Activated naive CD4-positive, alpha-beta T cell treated with anti-CD3 and anti-CD28 coated beads, Interleukin-2, amount 50 U/mL, for 24 hours (primary cell): ENCODE measurements around the gene KCNK7.

ENCODE experiments used
- H3K27ac Mint-ChIP-seq: one replicate; pipeline ENCODE4 v1.8.0; 2021; ENCODE audit warnings: mild to moderate bottlenecking, mixed read lengths
- H3K27me3 Mint-ChIP-seq: one replicate; pipeline ENCODE4 v1.8.0; 2021; ENCODE audit warnings: mixed read lengths
- H3K36me3 Mint-ChIP-seq: one replicate; pipeline ENCODE4 v1.8.0; 2021; ENCODE audit warnings: mixed read lengths
- H3K4me1 Mint-ChIP-seq: one replicate; pipeline ENCODE4 v1.8.0; 2021; ENCODE audit warnings: mixed read lengths
- H3K4me3 Mint-ChIP-seq: one replicate; pipeline ENCODE4 v1.8.0; 2021; ENCODE audit warnings: mild to moderate bottlenecking, mixed read lengths
- H3K9me3 Mint-ChIP-seq: one replicate; pipeline ENCODE4 v1.8.0; 2021; ENCODE audit warnings: mixed read lengths

The KCNK7 gene

DNA sequence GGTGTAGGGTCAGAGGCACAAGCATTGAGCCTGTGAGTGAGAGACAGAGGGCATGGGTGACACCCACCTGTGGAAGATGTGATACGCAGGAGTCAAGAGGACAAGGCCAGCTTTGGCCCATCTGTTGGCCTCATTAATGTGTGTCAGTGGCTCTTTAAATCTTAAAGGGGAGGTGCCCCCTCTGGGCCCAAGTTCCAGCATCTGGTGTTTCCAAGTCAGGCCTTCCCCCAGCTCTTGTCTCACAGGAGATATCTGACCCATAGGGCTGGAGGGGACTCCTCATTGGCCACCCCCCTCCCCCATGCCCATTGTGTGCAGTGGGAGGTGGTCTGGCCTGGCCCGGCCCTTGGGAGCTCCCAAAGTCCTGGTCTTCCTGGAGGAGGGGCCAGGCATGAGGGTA lies 8.9 kb downstream of the KCNK7 start:
- H3K4me3 Mint-ChIP-seq, result no peak overlapping the region
- peaks cover 23% of the 10 kb centered on the region for H3K4me1 Mint-ChIP-seq
- H3K9me3 Mint-ChIP-seq, result no peaks in the 10 kb centered on the region
- no peaks in the 10 kb centered on the region for H3K36me3 Mint-ChIP-seq
- no peaks in the 10 kb centered on the region for H3K27me3 Mint-ChIP-seq
- H3K27ac Mint-ChIP-seq, result no peak overlapping the region

GRCh38 chr11:65586247-65586630 lies 9.4 kb downstream of the KCNK7 start:
- Mint-ChIP-seq H3K36me3 (no peaks in the 10 kb centered on the region), H3K27ac (no peak overlapping the region), H3K4me3 (no peak overlapping the region), H3K9me3 (no peaks in the 10 kb centered on the region), H3K27me3 (no peaks in the 10 kb centered on the region), H3K4me1 (peaks cover 23% of the 10 kb centered on the region)

GRCh38 chr11:65585396-65586246 lies 10.0 kb downstream of the KCNK7 start:
- H3K36me3 Mint-ChIP-seq, result no peaks in the 10 kb centered on the region
- peaks cover 23% of the 10 kb centered on the region for H3K4me1 Mint-ChIP-seq
- no peaks in the 10 kb centered on the region for H3K9me3 Mint-ChIP-seq
- H3K27me3 Mint-ChIP-seq, result no peaks in the 10 kb centered on the region
- no peak overlapping the region for H3K27ac Mint-ChIP-seq
- no peak overlapping the region for H3K4me3 Mint-ChIP-seq

DNA sequence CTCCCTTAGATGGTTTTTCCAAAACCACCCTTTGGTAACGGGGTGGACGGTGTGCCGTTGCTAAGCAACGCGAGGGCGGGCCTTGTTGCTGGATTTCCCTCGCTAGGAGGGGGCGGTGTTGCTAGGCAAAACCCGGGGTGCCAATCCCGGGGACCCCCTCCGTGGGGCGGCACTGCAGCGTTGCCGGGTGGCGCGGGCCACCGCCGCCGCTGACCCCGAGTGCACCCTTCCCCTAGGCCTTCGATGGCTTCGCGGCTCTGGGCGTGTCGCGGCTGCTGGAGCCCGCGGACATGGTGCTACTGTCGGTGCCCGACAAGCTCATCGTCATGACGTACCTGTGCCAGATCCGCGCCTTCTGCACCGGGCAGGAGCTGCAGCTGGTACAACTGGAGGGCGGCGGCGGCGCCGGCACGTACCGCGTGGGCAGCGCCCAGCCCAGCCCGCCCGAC lies 10.9 kb downstream of the KCNK7 start:
- H3K36me3 Mint-ChIP-seq, result no peaks in the 10 kb centered on the region
- H3K9me3 Mint-ChIP-seq, result no peaks in the 10 kb centered on the region
- H3K27ac Mint-ChIP-seq, result no peak overlapping the region
- H3K4me1 Mint-ChIP-seq, result peaks cover 23% of the 10 kb centered on the region
- no peak overlapping the region for H3K4me3 Mint-ChIP-seq
- H3K27me3 Mint-ChIP-seq, result no peaks in the 10 kb centered on the region

DNA sequence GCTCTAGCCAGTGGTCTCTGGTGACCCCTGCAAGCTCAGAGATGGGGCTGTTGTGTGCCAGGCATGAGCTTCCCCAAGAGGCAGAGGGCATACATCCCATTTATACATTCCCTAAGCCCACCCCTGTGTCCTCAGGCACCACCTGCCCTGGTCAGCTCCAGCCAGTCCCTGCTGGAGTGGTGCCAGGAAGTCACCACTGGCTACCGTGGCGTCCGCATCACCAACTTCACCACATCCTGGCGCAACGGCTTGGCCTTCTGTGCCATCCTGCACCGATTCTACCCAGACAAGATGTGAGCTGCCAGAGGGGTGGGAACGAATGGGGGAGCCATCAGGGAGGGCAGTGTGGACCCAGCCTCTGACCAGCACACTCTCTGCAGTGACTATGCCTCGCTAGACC lies 11.5 kb downstream of the KCNK7 start:
- H3K4me3 Mint-ChIP-seq, result no peak overlapping the region
- H3K4me1 Mint-ChIP-seq, result peaks cover 23% of the 10 kb centered on the region
- no peaks in the 10 kb centered on the region for H3K36me3 Mint-ChIP-seq
- H3K27me3 Mint-ChIP-seq, result no peaks in the 10 kb centered on the region
- H3K27ac Mint-ChIP-seq, result peak overlapping the region; percentile 30
- no peaks in the 10 kb centered on the region for H3K9me3 Mint-ChIP-seq

DNA sequence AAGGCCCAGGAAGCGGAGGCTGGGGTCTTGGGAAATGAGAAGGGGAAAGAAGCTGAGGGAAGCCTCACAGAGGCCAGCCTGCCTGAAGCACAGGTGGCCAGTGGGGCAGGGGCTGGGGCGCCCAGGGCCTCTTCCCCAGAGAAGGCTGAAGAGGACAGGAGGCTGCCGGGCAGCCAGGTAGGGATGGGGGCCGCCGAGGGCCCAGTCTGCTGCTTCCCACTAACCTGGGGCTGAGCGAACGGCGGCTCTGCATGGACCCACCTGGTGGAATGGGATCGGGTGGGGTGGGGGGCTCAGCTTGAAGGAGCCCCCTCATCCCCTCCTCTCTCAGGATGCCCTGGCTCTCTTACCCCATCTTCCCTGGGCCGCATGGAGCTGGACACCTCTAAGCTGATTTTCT lies 12.0 kb downstream of the KCNK7 start:
- Mint-ChIP-seq H3K27ac (no peak overlapping the region), H3K36me3 (no peaks in the 10 kb centered on the region), H3K27me3 (no peaks in the 10 kb centered on the region), H3K4me1 (peaks cover 21% of the 10 kb centered on the region), H3K4me3 (no peak overlapping the region), H3K9me3 (no peaks in the 10 kb centered on the region)

DNA sequence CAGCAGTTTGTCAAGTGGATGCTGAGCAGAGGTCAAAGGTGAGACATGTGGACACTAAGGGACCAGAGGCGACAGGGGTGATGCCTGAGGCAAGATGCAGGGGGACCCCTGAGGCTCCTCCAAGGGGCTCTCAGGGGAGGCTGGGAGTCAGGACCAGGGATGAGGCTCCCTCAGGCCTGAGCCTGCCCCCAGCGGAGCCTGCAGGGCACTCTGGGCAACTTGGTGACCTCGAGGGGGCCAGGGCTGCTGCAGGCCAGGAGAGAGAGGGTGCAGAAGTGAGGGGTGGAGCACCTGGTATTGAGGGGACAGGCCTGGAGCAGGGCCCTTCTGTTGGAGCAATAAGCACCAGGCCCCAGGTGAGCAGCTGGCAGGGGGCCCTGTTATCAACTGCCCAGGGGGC lies 13.7 kb downstream of the KCNK7 start:
- Mint-ChIP-seq H3K27ac (peak overlapping the region; percentile 46), H3K4me1 (peaks cover 20% of the 10 kb centered on the region), H3K36me3 (no peaks in the 10 kb centered on the region), H3K9me3 (no peaks in the 10 kb centered on the region), H3K4me3 (no peak overlapping the region), H3K27me3 (no peaks in the 10 kb centered on the region)

DNA sequence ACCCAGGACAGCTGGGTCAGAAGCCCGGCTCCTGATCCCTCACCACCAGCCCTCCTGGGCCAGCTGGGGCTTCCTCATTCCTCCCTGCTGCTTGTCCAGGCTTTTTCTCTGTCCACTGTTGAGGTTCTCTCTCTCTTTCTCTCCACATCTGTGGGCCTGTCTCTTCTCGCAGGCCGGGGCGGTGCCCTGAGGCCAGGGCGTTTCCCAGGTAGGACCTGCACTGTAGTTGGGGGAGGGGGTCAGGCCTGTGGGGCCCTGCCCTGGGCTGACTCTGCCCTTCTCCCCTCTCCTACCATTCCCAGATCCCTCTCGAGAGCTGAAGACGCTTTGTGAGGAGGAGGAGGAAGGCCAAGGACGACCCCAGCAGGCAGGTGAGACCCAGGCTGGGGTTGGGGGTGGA lies 14.8 kb downstream of the KCNK7 start:
- H3K27me3 Mint-ChIP-seq, result no peaks in the 10 kb centered on the region
- no peak overlapping the region for H3K27ac Mint-ChIP-seq
- H3K4me1 Mint-ChIP-seq, result peaks cover 18% of the 10 kb centered on the region
- H3K36me3 Mint-ChIP-seq, result no peaks in the 10 kb centered on the region
- no peak overlapping the region for H3K4me3 Mint-ChIP-seq
- no peaks in the 10 kb centered on the region for H3K9me3 Mint-ChIP-seq

DNA sequence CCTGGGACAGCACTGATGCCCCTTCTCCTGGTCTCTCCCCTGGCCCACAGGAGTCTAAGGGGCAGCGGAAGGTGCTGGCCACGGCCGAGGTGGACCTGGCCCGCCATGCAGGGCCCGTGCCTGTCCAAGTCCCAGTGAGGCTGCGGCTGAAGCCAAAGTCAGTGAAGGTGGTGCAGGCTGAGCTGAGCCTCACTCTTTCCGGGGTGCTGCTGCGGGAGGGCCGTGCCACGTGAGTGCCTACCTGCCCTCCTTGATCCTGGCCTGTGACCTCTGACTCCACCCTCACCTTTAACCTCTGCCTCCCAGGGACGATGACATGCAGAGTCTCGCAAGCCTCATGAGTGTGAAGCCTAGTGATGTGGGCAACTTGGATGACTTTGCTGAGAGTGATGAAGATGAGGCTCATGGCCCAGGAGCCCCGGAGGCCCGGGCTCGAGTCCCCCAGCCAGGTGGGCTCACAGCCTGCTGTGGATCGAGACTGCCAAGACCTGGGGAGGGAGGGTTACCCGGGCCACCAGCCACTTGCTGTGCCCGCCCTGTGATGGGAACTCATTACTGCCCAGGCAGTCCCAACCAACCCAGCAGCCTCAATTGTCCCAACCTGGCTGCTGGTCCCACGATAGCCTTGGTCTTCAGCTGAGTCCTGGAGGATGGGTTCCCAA lies 15.4 kb downstream of the KCNK7 start:
- Mint-ChIP-seq H3K4me3 (no peak overlapping the region), H3K4me1 (peaks cover 23% of the 10 kb centered on the region), H3K9me3 (no peaks in the 10 kb centered on the region), H3K27ac (no peak overlapping the region), H3K27me3 (no peaks in the 10 kb centered on the region), H3K36me3 (no peaks in the 10 kb centered on the region)

DNA sequence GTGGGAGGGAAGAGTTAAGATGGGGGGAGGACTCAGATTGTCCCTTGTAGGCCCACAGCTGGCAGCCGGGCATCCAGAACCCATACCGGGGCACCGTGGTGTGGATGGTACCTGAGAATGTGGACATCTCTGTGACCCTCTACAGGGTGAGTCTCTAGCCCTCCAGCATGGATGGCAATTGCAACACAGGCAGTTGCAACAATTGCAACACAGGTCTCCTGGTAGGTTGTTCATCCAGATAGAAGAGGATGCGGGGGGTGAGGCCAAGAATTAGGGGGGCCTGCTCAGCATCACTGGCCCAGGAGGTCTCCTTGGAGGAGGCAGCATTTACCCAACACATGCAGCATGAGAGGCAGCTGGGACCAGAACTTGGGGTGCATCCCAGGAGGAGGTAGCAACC lies 16.3 kb downstream of the KCNK7 start:
- Mint-ChIP-seq H3K36me3 (no peaks in the 10 kb centered on the region), H3K9me3 (no peaks in the 10 kb centered on the region), H3K27ac (no peak overlapping the region), H3K4me1 (peaks cover 29% of the 10 kb centered on the region), H3K27me3 (no peaks in the 10 kb centered on the region), H3K4me3 (no peak overlapping the region)

DNA sequence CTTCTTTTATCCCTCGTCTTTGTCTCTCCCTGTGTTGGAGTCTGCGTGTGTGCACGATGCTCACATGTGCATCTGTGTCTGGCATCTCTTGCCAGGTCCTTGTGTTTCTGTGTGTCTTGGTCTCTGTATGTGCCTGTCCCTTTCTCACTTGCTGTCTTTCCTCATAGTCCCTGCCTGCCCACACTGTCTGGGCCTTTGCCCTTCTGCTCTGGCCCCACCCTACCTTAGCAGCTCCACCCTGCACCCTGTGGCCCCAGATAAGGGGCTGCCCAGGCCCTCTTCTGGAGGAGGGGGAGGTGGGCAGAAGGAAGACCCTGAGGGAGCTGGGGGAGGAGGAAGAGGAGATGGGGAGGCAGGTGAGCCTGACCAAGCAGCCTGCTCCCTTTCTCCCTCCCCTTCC lies 16.9 kb downstream of the KCNK7 start:
- Mint-ChIP-seq H3K27ac (peak overlapping the region; percentile 66), H3K4me3 (peak overlapping the region; percentile 3), H3K27me3 (no peaks in the 10 kb centered on the region), H3K9me3 (no peaks in the 10 kb centered on the region), H3K36me3 (no peaks in the 10 kb centered on the region), H3K4me1 (peaks cover 32% of the 10 kb centered on the region)

GRCh38 chr11:65578134-65578533 lies 17.5 kb downstream of the KCNK7 start:
- Mint-ChIP-seq H3K27ac (peak overlapping the region; percentile 66), H3K36me3 (no peaks in the 10 kb centered on the region), H3K27me3 (no peaks in the 10 kb centered on the region), H3K4me3 (peak overlapping the region; percentile 36), H3K9me3 (no peaks in the 10 kb centered on the region), H3K4me1 (peaks cover 35% of the 10 kb centered on the region)

DNA sequence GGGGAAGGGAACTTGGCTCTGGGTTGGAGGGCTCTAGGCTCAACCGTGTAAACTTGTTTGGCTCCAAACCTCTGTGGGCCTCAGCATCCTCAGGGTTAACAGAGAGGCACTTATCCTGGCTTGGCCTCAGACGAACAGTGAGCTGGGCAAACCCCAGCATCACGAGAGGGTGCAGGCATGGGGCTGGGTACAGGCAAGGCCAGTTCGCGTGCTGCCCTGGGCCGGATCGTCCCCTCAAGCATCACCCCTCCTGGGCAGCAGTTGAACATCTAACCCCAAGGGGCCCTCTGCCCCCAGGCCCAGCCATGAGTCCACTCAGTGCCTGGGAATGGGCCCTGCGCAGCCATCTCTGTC lies 17.9 kb downstream of the KCNK7 start:
- Mint-ChIP-seq H3K4me1 (peaks cover 35% of the 10 kb centered on the region), H3K4me3 (peak overlapping the region; percentile 36), H3K9me3 (no peaks in the 10 kb centered on the region), H3K27me3 (no peaks in the 10 kb centered on the region), H3K36me3 (no peaks in the 10 kb centered on the region), H3K27ac (peak overlapping the region; percentile 66)

GRCh38 chr11:65576867-65577755 lies 18.5 kb downstream of the KCNK7 start:
- H3K9me3 Mint-ChIP-seq, result no peaks in the 10 kb centered on the region
- H3K27ac Mint-ChIP-seq, result peak overlapping the region; percentile 62
- no peaks in the 10 kb centered on the region for H3K36me3 Mint-ChIP-seq
- H3K4me1 Mint-ChIP-seq, result peaks cover 38% of the 10 kb centered on the region
- H3K4me3 Mint-ChIP-seq, result peak overlapping the region; percentile 80
- no peaks in the 10 kb centered on the region for H3K27me3 Mint-ChIP-seq

GRCh38 chr11:65576232-65576866 lies 19.3 kb downstream of the KCNK7 start:
- H3K9me3 Mint-ChIP-seq, result no peaks in the 10 kb centered on the region
- peak overlapping the region; percentile 80 for H3K4me3 Mint-ChIP-seq
- H3K27ac Mint-ChIP-seq, result peak overlapping the region; percentile 62
- no peaks in the 10 kb centered on the region for H3K27me3 Mint-ChIP-seq
- peaks cover 3% of the 10 kb centered on the region for H3K36me3 Mint-ChIP-seq
- H3K4me1 Mint-ChIP-seq, result peaks cover 46% of the 10 kb centered on the region
